KMS-11 (cell line): ENCODE results near the gene TAF6.

Experiments
- H2AFZ ChIP-seq: fragments of 200-600 bp; sonication (generic); 2 replicates; pipeline ENCODE4 v1.6.1; 2016; ENCODE audit warnings: antibody characterized with exemption, mixed run types, low read depth
- H3K27ac ChIP-seq: fragments of 200-600 bp; sonication (generic); 2 replicates; pipeline ENCODE4 v1.6.1; 2016; ENCODE audit warnings: mild to moderate bottlenecking, mixed run types
- H3K27me3 ChIP-seq: fragments of 200-600 bp; sonication (generic); 2 replicates; pipeline ENCODE4 v1.6.1; 2017; ENCODE audit warnings: mild to moderate bottlenecking, low read depth, mixed run types, moderate library complexity; ENCODE audit not compliant: insufficient read depth
- H3K36me3 ChIP-seq: fragments of 200-600 bp; sonication (generic); 2 replicates; pipeline ENCODE4 v1.6.1; 2017; ENCODE audit warnings: mild to moderate bottlenecking, mixed run types; ENCODE audit not compliant: insufficient read depth
- H3K4me1 ChIP-seq: fragments of 200-600 bp; sonication (generic); 2 replicates; pipeline ENCODE4 v1.6.1; 2016; ENCODE audit warnings: mild to moderate bottlenecking, low read depth, mixed run types; ENCODE audit not compliant: poor library complexity, severe bottlenecking
- H3K4me2 ChIP-seq: fragments of 200-600 bp; sonication (generic); 2 replicates; pipeline ENCODE4 v1.7.0; 2016; ENCODE audit warnings: mild to moderate bottlenecking, mixed run types
- H3K4me3 ChIP-seq: fragments of 200-600 bp; sonication (generic); IDR thresholded peaks from 2 replicates; pipeline ENCODE4 v1.6.1; 2017; ENCODE audit warnings: low read depth, low read length, mixed read lengths; ENCODE audit not compliant: insufficient read depth
- H3K79me2 ChIP-seq: fragments of 200-600 bp; sonication (generic); 2 replicates; pipeline ENCODE4 v1.6.1; 2016; ENCODE audit warnings: low read depth, mixed run types; ENCODE audit not compliant: insufficient read depth
- H3K9ac ChIP-seq: fragments of 200-600 bp; sonication (generic); 2 replicates; pipeline ENCODE4 v1.6.1; 2016; ENCODE audit warnings: mild to moderate bottlenecking, mixed run types
- H4K20me1 ChIP-seq: fragments of 200-600 bp; sonication (generic); 2 replicates; pipeline ENCODE4 v1.6.1; 2016; ENCODE audit warnings: mild to moderate bottlenecking, mixed run types; ENCODE audit not compliant: insufficient read depth
- TF ChIP-seq, protein P1 (sequence below): fragments of 200-600 bp; sonication (generic); conservative IDR thresholded peaks from 2 replicates; pipeline ENCODE4 v1.6.1; 2017; ENCODE audit warnings: low read depth, mild to moderate bottlenecking, antibody characterized with exemption, low read length, moderate library complexity, mixed read lengths

Gene TAF6

GRCh38 chr7:100082978-100083377, 36.2 kb downstream of the TAF6 start:
- Histone ChIP-seq H2AFZ (peak overlapping the region; percentile 10; the same call in 1 of the 2 replicates), H3K4me3 (no peak overlapping the region), H3K27ac (peak overlapping the region; percentile 98; the same call in 1 of the 2 replicates), H3K4me2 (peak overlapping the region; percentile 96), H3K27me3 (no peaks in the 10 kb centered on the region; the same call in 1 of the 2 replicates), H3K9ac (peak overlapping the region; percentile 98; the same call in 1 of the 2 replicates), H3K4me1 (peaks cover 19% of the 10 kb centered on the region), H3K79me2 (peaks cover 35% of the 10 kb centered on the region), H3K36me3 (peaks cover 6% of the 10 kb centered on the region; the same call in 1 of the 2 replicates), H4K20me1 (no peaks in the 10 kb centered on the region)
- TF ChIP-seq, protein P1, sequence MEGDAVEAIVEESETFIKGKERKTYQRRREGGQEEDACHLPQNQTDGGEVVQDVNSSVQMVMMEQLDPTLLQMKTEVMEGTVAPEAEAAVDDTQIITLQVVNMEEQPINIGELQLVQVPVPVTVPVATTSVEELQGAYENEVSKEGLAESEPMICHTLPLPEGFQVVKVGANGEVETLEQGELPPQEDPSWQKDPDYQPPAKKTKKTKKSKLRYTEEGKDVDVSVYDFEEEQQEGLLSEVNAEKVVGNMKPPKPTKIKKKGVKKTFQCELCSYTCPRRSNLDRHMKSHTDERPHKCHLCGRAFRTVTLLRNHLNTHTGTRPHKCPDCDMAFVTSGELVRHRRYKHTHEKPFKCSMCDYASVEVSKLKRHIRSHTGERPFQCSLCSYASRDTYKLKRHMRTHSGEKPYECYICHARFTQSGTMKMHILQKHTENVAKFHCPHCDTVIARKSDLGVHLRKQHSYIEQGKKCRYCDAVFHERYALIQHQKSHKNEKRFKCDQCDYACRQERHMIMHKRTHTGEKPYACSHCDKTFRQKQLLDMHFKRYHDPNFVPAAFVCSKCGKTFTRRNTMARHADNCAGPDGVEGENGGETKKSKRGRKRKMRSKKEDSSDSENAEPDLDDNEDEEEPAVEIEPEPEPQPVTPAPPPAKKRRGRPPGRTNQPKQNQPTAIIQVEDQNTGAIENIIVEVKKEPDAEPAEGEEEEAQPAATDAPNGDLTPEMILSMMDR: no peak

DNA sequence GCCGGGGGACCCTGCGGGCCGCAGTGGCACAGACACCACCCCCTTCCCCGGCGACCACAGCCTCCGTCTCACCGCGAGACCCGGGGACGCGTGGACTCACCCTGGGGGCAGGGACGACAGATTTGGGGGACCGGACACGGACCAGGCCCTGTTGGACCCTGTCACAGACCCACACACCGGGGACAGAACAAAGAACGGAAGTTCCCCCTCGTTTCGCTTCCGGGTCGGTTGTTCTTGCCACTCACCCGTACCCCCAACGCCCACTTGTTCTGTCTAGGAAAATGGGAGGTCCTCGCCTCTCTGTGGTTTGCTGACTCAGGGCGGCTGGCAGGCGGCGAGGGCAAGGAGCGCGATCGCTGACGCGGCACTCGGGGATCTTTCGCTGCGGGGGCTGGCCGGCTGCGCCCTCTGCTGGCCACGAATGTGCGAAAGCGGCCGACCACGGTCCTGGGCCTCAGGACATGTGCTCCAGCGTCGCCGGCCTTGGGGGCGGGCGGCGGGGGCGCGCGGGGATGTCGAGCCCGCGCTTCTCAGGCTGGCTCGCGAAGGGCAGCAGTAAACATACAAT, 37.5 kb downstream of the TAF6 start, which contains the start of gene ZNF3:
Gene ZNF3, minus strand, starts transcription at position 189 of the 568 bp plus-strand sequence. CDS start 4,366 bp downstream, outside the sequence.
- Histone ChIP-seq H3K79me2 (peaks cover 37% of the 10 kb centered on the region), H3K36me3 (peaks cover 9% of the 10 kb centered on the region; the same call in 1 of the 2 replicates), H2AFZ (peak within 1 kb of the TSS; percentile 10; the same call in 1 of the 2 replicates), H3K27me3 (no peaks in the 10 kb centered on the region; the same call in 1 of the 2 replicates), H3K4me1 (peaks cover 18% of the 10 kb centered on the region), H3K9ac (peak within 1 kb of the TSS; percentile 98), H3K27ac (peak within 1 kb of the TSS; percentile 98), H4K20me1 (no peaks in the 10 kb centered on the region), H3K4me2 (peak within 1 kb of the TSS; percentile 96), H3K4me3 (peak within 1 kb of the TSS; percentile 34)
- TF ChIP-seq, protein P1: peak; percentile 92

- Histone ChIP-seq H4K20me1 (no peaks in the 10 kb centered on the region), H2AFZ (peak overlapping the region; percentile 10; the same call in 1 of the 2 replicates), H3K4me1 (peaks cover 18% of the 10 kb centered on the region), H3K9ac (peak overlapping the region; percentile 98), H3K36me3 (peaks cover 9% of the 10 kb centered on the region; the same call in 1 of the 2 replicates), H3K4me3 (peak overlapping the region; percentile 34), H3K27me3 (no peaks in the 10 kb centered on the region; the same call in 1 of the 2 replicates), H3K79me2 (peaks cover 37% of the 10 kb centered on the region), H3K27ac (peak overlapping the region; percentile 98), H3K4me2 (peak overlapping the region; percentile 79)
- TF ChIP-seq, protein P1: no peak
Measured at GRCh38 chr7:100080907-100081534, 38.1 kb downstream of the TAF6 start.

DNA sequence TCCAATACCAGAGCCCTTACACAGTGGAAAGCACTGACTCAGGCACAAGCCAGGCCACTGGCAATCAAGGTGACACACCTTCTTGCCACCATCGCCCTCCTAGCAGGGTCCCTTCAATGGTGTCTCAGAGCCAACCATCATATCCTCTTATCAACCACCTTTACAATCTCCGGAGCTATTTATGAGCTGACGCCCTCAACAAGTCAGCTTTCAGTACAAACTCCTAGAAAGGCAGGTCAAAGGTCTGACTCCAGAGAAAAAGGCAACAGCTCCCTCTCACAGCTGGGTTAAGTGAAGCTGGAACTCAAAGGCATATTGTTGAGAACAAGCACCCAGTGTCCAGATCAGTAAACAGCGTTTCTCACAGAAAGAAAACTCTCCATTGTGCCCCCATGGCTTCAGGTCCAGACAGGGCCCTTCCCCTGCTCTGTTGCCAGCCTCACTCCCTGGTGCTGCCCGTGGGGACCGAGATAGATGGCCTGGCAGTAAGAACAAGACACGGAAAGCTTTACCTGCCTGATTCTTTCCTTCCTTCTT, 40.1 kb downstream of the TAF6 start:
- no peak overlapping the region for H2AFZ ChIP-seq
- peaks cover 18% of the 10 kb centered on the region for H3K4me1 ChIP-seq
- TF ChIP-seq, protein P1: no peak
- H3K4me2 ChIP-seq: no peak overlapping the region
- H3K4me3 ChIP-seq: no peak overlapping the region
- H4K20me1 ChIP-seq: no peaks in the 10 kb centered on the region
- peaks cover 22% of the 10 kb centered on the region; the same call in 1 of the 2 replicates for H3K36me3 ChIP-seq
- peaks cover 37% of the 10 kb centered on the region for H3K79me2 ChIP-seq
- no peaks in the 10 kb centered on the region; the same call in 1 of the 2 replicates for H3K27me3 ChIP-seq
- no peak overlapping the region for H3K27ac ChIP-seq
- H3K9ac ChIP-seq: no peak overlapping the region
